ENCODE data around the gene BIRC5.

- no peak for TF ChIP-seq POLR2A (IDR thresholded peaks at IDR 0.05)
- no peak for TF ChIP-seq CTCF (IDR thresholded peaks at IDR 0.05)
Observed at GRCh38 chr17:78205124-78205775, 8.8 kb upstream of the BIRC5 start.
